MCF 10A (cell line): ENCODE measurements around the gene TAOK3. TPM values are rescaled to one million over a fixed set of nuclear protein-coding genes. Genes with fewer than 3 reads are reported as not detected.

Experiments
- BruUV-seq: library from RNA; stranded (reverse); fragments of 400-500 nt; replicated peaks from 2 replicates; lab custom pipeline; 2021; lab: Mats Ljungman, UMichigan
- CTCF ChIA-PET: fragments of 300-600 bp; sonication (Branson Sonifier 250); formaldehyde crosslinking; extraction: SDS; loops from one replicate; lab custom pipeline; 2021; ENCODE audit warnings: antibody characterized with exemption, inconsistent platforms; lab: Yijun Ruan, JAX
- POLR2A ChIA-PET: fragments of 300-600, 350-650 bp; sonication (Branson Sonifier 250); formaldehyde crosslinking; extraction: SDS; loops from one replicate; lab custom pipeline; 2020; ENCODE audit warnings: antibody characterized with exemption, inconsistent platforms; lab: Yijun Ruan, JAX
- DNase-seq: peaks from one replicate; pipeline ENCODE4 v3.0.0-alpha.2; 2018; ENCODE audit not compliant: unreplicated experiment
- H3K27ac Mint-ChIP-seq: one replicate; pipeline ENCODE4 v1.8.0; 2022; ENCODE audit warnings: mild to moderate bottlenecking, low read depth, mixed read lengths; ENCODE audit not compliant: unreplicated experiment
- H3K27me3 Mint-ChIP-seq: one replicate; pipeline ENCODE4 v1.8.0; 2022; ENCODE audit warnings: mixed read lengths; ENCODE audit not compliant: insufficient read depth, unreplicated experiment
- H3K36me3 Mint-ChIP-seq: one replicate; pipeline ENCODE4 v1.8.0; 2022; ENCODE audit warnings: mild to moderate bottlenecking, moderate library complexity, mixed read lengths; ENCODE audit not compliant: insufficient read depth, unreplicated experiment
- H3K4me1 Mint-ChIP-seq: one replicate; pipeline ENCODE4 v1.8.0; 2022; ENCODE audit warnings: mixed read lengths; ENCODE audit not compliant: insufficient read depth, unreplicated experiment
- H3K4me3 Mint-ChIP-seq: one replicate; pipeline ENCODE4 v1.8.0; 2022; ENCODE audit warnings: mild to moderate bottlenecking, moderate library complexity, mixed read lengths; ENCODE audit not compliant: unreplicated experiment
- H3K9me3 Mint-ChIP-seq: one replicate; pipeline ENCODE4 v1.8.0; 2022; ENCODE audit warnings: mixed read lengths; ENCODE audit not compliant: unreplicated experiment
- intact Hi-C: fragments of 100-400 bp; cut with micrococcal nuclease; formaldehyde crosslinking; loops from 2 replicates; pipeline ENCODE4 v1.14.1; 2022
- total RNA-seq: library from RNA; stranded (reverse); gene quantifications from 2 replicates; pipeline ENCODE4 v1.2.3, GENCODE V29; 2022
- TF ChIP-seq, protein P1 (sequence below): fragments of 200-600 bp; IDR thresholded peaks from one replicate; pipeline ENCODE4 v1.8.0; 2022; ENCODE audit warnings: antibody characterized with exemption, mild to moderate bottlenecking; ENCODE audit not compliant: unreplicated experiment

The TAOK3 gene
- total RNA-seq, 1 experiment from 2014 or later: 28.6 TPM

- peaks cover 14% of the 10 kb centered on the region for H3K4me1 Mint-ChIP-seq
- no TSS peak for BruUV-seq
Observed at GRCh38 chr12:118374909-118375308, 2.2 kb upstream of the TAOK3 start.

GRCh38 chr12:118374126-118374725 is 1.5 kb upstream of the TAOK3 start:
- H3K36me3 Mint-ChIP-seq: no peaks in the 10 kb centered on the region
- H3K9me3 Mint-ChIP-seq: no peaks in the 10 kb centered on the region
- peaks cover 14% of the 10 kb centered on the region for H3K4me1 Mint-ChIP-seq
- peak overlapping the region; percentile 98 for H3K4me3 Mint-ChIP-seq
- H3K27me3 Mint-ChIP-seq: no peaks in the 10 kb centered on the region
- POLR2A ChIA-PET: interaction anchor here (0.9 to 6.2 kb wide), 8 partner anchors 10 to 238 kb away, joined by 3 to 89 read pairs (median 13); partner anchors contain the start of gene PEBP1
- H3K27ac Mint-ChIP-seq: no peak overlapping the region
- intact Hi-C loops: no loop called here
- TF ChIP-seq, protein P1, sequence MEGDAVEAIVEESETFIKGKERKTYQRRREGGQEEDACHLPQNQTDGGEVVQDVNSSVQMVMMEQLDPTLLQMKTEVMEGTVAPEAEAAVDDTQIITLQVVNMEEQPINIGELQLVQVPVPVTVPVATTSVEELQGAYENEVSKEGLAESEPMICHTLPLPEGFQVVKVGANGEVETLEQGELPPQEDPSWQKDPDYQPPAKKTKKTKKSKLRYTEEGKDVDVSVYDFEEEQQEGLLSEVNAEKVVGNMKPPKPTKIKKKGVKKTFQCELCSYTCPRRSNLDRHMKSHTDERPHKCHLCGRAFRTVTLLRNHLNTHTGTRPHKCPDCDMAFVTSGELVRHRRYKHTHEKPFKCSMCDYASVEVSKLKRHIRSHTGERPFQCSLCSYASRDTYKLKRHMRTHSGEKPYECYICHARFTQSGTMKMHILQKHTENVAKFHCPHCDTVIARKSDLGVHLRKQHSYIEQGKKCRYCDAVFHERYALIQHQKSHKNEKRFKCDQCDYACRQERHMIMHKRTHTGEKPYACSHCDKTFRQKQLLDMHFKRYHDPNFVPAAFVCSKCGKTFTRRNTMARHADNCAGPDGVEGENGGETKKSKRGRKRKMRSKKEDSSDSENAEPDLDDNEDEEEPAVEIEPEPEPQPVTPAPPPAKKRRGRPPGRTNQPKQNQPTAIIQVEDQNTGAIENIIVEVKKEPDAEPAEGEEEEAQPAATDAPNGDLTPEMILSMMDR: no peak
- CTCF ChIA-PET: interaction anchor here (0.6 to 8.9 kb wide), 14 partner anchors 9 to 499 kb away, joined by 3 to 422 read pairs (median 6); no protein-coding TSS in a partner anchor
- DNase-seq: no peak
- BruUV-seq: no TSS peak

More at GRCh38 chr12:118374909-118375308, 2.2 kb upstream of the TAOK3 start:
- Mint-ChIP-seq H3K4me3 (peak overlapping the region; percentile 13), H3K27me3 (no peaks in the 10 kb centered on the region), H3K9me3 (no peaks in the 10 kb centered on the region), H3K27ac (no peak overlapping the region), H3K36me3 (peaks cover 4% of the 10 kb centered on the region)
- POLR2A ChIA-PET: interaction anchor here (1.2 to 6.2 kb wide), 4 partner anchors 17 to 239 kb away, joined by 3 to 89 read pairs (median 26); partner anchors contain the start of gene PEBP1
- no peak for DNase-seq
- CTCF ChIA-PET: interaction anchor here (0.6 to 8.9 kb wide), 20 partner anchors 10 to 1032 kb away, joined by 3 to 422 read pairs (median 7); partner anchors contain the start of genes PEBP1 and VSIG10
- intact Hi-C loops: loop anchor here (5.0 kb wide), 1 partner anchor 313 kb away; the partner anchor contains the start of gene WSB2
- TF ChIP-seq, protein P1: no peak

- DNase-seq: no peak
- POLR2A ChIA-PET: interaction anchor here (0.7 to 6.2 kb wide), 13 partner anchors 9 to 1305 kb away, joined by 3 to 89 read pairs (median 5); partner anchors contain the start of genes PEBP1 and VSIG10
- peaks cover 14% of the 10 kb centered on the region for H3K4me1 Mint-ChIP-seq
- TF ChIP-seq, protein P1: no peak
- CTCF ChIA-PET: interaction anchor here (0.6 to 8.9 kb wide), 13 partner anchors 17 to 498 kb away, joined by 3 to 422 read pairs (median 5); no protein-coding TSS in a partner anchor
- no peaks in the 10 kb centered on the region for H3K27me3 Mint-ChIP-seq
- BruUV-seq: no TSS peak
- no peaks in the 10 kb centered on the region for H3K36me3 Mint-ChIP-seq
- no peaks in the 10 kb centered on the region for H3K9me3 Mint-ChIP-seq
- peak overlapping the region; percentile 99 for H3K27ac Mint-ChIP-seq
- intact Hi-C loops: loop anchor here (1.0 to 2.0 kb wide), 2 partner anchors 66 to 135 kb away; no protein-coding TSS in a partner anchor
- peak overlapping the region; percentile 98 for H3K4me3 Mint-ChIP-seq
Observed at GRCh38 chr12:118373616-118374015, 909 bp upstream of the TAOK3 start.
